ENCODE measurements around the gene POMGNT1. TPM values are rescaled to one million over a fixed set of nuclear protein-coding genes. Genes with fewer than 3 reads are reported as not detected.

The POMGNT1 gene
- total and polyA plus RNA-seq, 2 experiments from 2014 or later, result 52.3 to 60.4 TPM

DNA sequence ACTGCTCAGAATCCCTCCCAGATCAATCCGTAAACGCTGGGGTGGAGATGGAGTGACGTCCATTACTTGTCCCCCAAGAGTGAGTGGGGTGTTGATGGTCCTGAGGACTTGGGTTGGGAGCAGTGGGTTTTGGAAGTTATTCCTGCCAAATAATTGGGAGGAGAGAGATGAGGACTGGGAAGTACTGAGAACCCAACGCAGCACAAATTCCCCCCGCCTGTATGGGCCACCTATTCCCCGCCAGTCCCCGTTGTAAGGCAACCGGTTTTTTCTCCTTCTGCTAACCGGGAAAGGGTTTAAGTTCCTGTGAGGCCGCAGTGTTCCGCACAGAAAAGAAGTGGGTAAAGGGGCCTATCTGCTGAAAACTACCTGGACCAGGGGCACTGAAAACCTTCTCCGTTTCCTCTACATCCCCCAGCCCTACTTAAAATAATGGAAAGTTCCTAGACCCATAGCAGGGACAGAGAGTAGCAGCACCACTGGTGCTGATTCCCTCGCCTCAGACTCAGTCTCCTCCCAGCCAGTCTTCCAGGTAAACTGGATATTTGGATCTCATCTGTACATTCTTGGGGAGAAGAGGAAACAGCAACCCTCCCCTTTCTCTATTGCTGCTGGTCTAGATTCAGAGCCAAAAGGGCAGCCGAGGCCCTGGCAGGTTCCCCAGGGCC is 5.6 kb upstream of the POMGNT1 start:
- Histone ChIP-seq H3K4me1 (ENCODE audit: insufficient read depth) (peaks cover 11% of the 10 kb centered on the region), H3K9me2 (replicated peaks; ENCODE audit: insufficient read depth) (no peaks in the 10 kb centered on the region), H3K9me3 (ENCODE audit: low read depth) (no peaks in the 10 kb centered on the region), H3K36me3 (replicated peaks; ENCODE audit: insufficient read depth, low read depth) (no peaks in the 10 kb centered on the region), H3K4me2 (peak overlapping the region; percentile 98), H2AFZ (peak overlapping the region; percentile 99), H4K20me1 (ENCODE audit: insufficient read depth, poor library complexity, severe bottlenecking) (no peaks in the 10 kb centered on the region), H3K27me3 (no peaks in the 10 kb centered on the region), H3K4me3 (peak overlapping the region; percentile 96), H3K79me2 (no peaks in the 10 kb centered on the region), H3K27ac (no peak overlapping the region)
- TF ChIP-seq CTCF (IDR thresholded peaks at IDR 0.05; ENCODE audit: poor library complexity) (no peak), EZH2phosphoT487 (IDR thresholded peaks at IDR 0.05; ENCODE audit: low read depth, severe bottlenecking, unreplicated experiment) (no peak), EZH2 (IDR thresholded peaks at IDR 0.05; ENCODE audit: borderline replicate concordance) (no peak)
- WGBS (ENCODE audit: low lambda C conversion rate, missing lambda C conversion rate), result 28% methylated on average over 14 of the region's 14 CpGs
- no peak for DNase-seq (ENCODE audit: low spot score)

GRCh38 chr1:46199233-46199749 is 1.1 kb upstream of the POMGNT1 start:
- 87% methylated on average over 3 of the region's 3 CpGs for WGBS (ENCODE audit: low lambda C conversion rate, missing lambda C conversion rate)
- H3K4me2 ChIP-seq, result peak overlapping the region; percentile 100

GRCh38 chr1:46197560-46197963 is 672 bp downstream of the POMGNT1 start:
- Histone ChIP-seq H2AFZ (peak overlapping the region; percentile 96), H3K36me3 (replicated peaks; ENCODE audit: insufficient read depth, low read depth) (no peaks in the 10 kb centered on the region), H3K4me1 (ENCODE audit: insufficient read depth) (peaks cover 12% of the 10 kb centered on the region), H3K9me3 (ENCODE audit: low read depth) (no peaks in the 10 kb centered on the region), H3K79me2 (peaks cover 11% of the 10 kb centered on the region), H3K27ac (peak overlapping the region; percentile 94), H4K20me1 (ENCODE audit: insufficient read depth, poor library complexity, severe bottlenecking) (no peaks in the 10 kb centered on the region), H3K27me3 (no peaks in the 10 kb centered on the region), H3K4me2 (peak overlapping the region; percentile 100), H3K4me3 (peak overlapping the region; percentile 99), H3K9me2 (replicated peaks; ENCODE audit: insufficient read depth) (no peaks in the 10 kb centered on the region)
- WGBS (ENCODE audit: low lambda C conversion rate, missing lambda C conversion rate), result 67% methylated on average over 9 of the region's 9 CpGs
- no peak for DNase-seq (ENCODE audit: low spot score)
- TF ChIP-seq CTCF (IDR thresholded peaks at IDR 0.05; ENCODE audit: poor library complexity) (no peak), EZH2phosphoT487 (IDR thresholded peaks at IDR 0.05; ENCODE audit: low read depth, severe bottlenecking, unreplicated experiment) (no peak), EZH2 (IDR thresholded peaks at IDR 0.05; ENCODE audit: borderline replicate concordance) (no peak)

More at GRCh38 chr1:46199233-46199749, 1.1 kb upstream of the POMGNT1 start:
- peak overlapping the region; percentile 92 for H3K27ac ChIP-seq
- H3K79me2 ChIP-seq, result peaks cover 11% of the 10 kb centered on the region
- DNase-seq (ENCODE audit: low spot score), result no peak
- no peaks in the 10 kb centered on the region for H3K36me3 ChIP-seq (replicated peaks; ENCODE audit: insufficient read depth, low read depth)
- H3K27me3 ChIP-seq, result no peaks in the 10 kb centered on the region
- H4K20me1 ChIP-seq (ENCODE audit: insufficient read depth, poor library complexity, severe bottlenecking), result no peaks in the 10 kb centered on the region
- H3K4me3 ChIP-seq, result no peak overlapping the region
- no peaks in the 10 kb centered on the region for H3K9me2 ChIP-seq (replicated peaks; ENCODE audit: insufficient read depth)
- TF ChIP-seq EZH2 (IDR thresholded peaks at IDR 0.05; ENCODE audit: borderline replicate concordance) (no peak), CTCF (IDR thresholded peaks at IDR 0.05; ENCODE audit: poor library complexity) (no peak), EZH2phosphoT487 (IDR thresholded peaks at IDR 0.05; ENCODE audit: low read depth, severe bottlenecking, unreplicated experiment) (no peak)
- no peaks in the 10 kb centered on the region for H3K9me3 ChIP-seq (ENCODE audit: low read depth)
- H3K4me1 ChIP-seq (ENCODE audit: insufficient read depth), result peaks cover 20% of the 10 kb centered on the region
- peak overlapping the region; percentile 94 for H2AFZ ChIP-seq
